Thymus (tissue), 11 donors: ENCODE measurements around the gene NT5DC4. TPM values are rescaled to one million over a fixed set of nuclear protein-coding genes. Genes with fewer than 3 reads are reported as not detected.
A peak's percentile ranks its signal among the peaks of the same experiment; 100 is the strongest.

Experiments
- DNase-seq, 9 donors: peaks; one replicate each; pipeline ENCODE4 v3.0.0-alpha.2; 2013; ENCODE audit warnings: low spot score in 9 of 9, low read depth in 6 of 9, missing footprints in 1 of 9
- H3K27ac ChIP-seq, 2 donors: one replicate each; pipeline ENCODE4 v1.5.1; 2013; ENCODE audit warnings: control low read depth in 1 of 2, low read depth in 1 of 2, low read length in 1 of 2, mild to moderate bottlenecking in 1 of 2, moderate library complexity in 1 of 2
- H3K27me3 ChIP-seq, 2 donors: one replicate each; pipeline ENCODE4 v1.5.1; 2013; ENCODE audit warnings: low read length in 1 of 2; ENCODE audit not compliant: control insufficient read depth in 2 of 2, insufficient read depth in 1 of 2
- H3K36me3 ChIP-seq, 2 donors: one replicate each; pipeline ENCODE4 v1.5.1; 2013; ENCODE audit warnings: low read length in 1 of 2, mild to moderate bottlenecking in 1 of 2, moderate library complexity in 1 of 2; ENCODE audit not compliant: control insufficient read depth in 2 of 2, insufficient read depth in 2 of 2
- H3K4me1 ChIP-seq, 2 donors: one replicate each; pipeline ENCODE4 v1.5.1; 2013; ENCODE audit warnings: low read length in 2 of 2; ENCODE audit not compliant: control insufficient read depth in 2 of 2, insufficient read depth in 2 of 2
- H3K4me3 ChIP-seq, 2 donors: one replicate each; pipeline ENCODE4 v1.5.1; 2013; ENCODE audit warnings: low read length in 2 of 2, control low read depth in 1 of 2, mild to moderate bottlenecking in 1 of 2
- H3K9me3 ChIP-seq, 2 donors: one replicate each; pipeline ENCODE4 v1.5.1; 2013; ENCODE audit warnings: low read length in 1 of 2, mild to moderate bottlenecking in 1 of 2; ENCODE audit not compliant: control insufficient read depth in 2 of 2, insufficient read depth in 1 of 2
- WGBS: extraction: QIAGEN DNeasy Blood & Tissue Kit; methylation state at CpG from one replicate; pipeline ENCODE4 v1.1.7; 2013; 5-methylcytosine and 5-hydroxymethylcytosine counted together
- polyA plus RNA-seq: library from polyadenylated mRNA; stranded (reverse); fragments of 200-250 nt; gene quantifications from one replicate; pipeline ENCODE4 v1.2.3, GENCODE V29; 2013
- total RNA-seq: library from RNA; stranded (reverse); fragments of 120-200 nt; gene quantifications from one replicate; pipeline ENCODE4 v1.2.4, GENCODE V29; 2013
- donor health status: healthy.

The NT5DC4 gene
- total and polyA plus RNA-seq, 2 donors: 0.25 to 0.85 TPM

GRCh38 chr2:112708968-112709367 is 11.9 kb upstream of the NT5DC4 start:
- WGBS: 83% methylated on average over 10 of the region's 10 CpGs
- DNase-seq: no peak
- Histone ChIP-seq H3K9me3 (no peaks in the 10 kb centered on the region), H3K36me3 (no peaks in the 10 kb centered on the region), H3K27ac (peak overlapping the region in 1 of 2 donors; percentile 14), H3K4me3 (no peak overlapping the region), H3K4me1 (peaks cover 12 to 17% of the 10 kb centered on the region in 2 donors), H3K27me3 (peaks cover 0 to 31% of the 10 kb centered on the region in 2 donors)

- DNase-seq: no peak
- H3K4me1 ChIP-seq: peaks cover 12 to 17% of the 10 kb centered on the region in 2 donors
- no peak overlapping the region for H3K4me3 ChIP-seq
- H3K9me3 ChIP-seq: no peaks in the 10 kb centered on the region
- H3K27ac ChIP-seq: no peak overlapping the region
- H3K27me3 ChIP-seq: peaks cover 0 to 31% of the 10 kb centered on the region in 2 donors
- no peaks in the 10 kb centered on the region for H3K36me3 ChIP-seq
- 96% methylated on average over 6 of the region's 6 CpGs for WGBS
These were observed 11.1 kb upstream of the NT5DC4 start for GRCh38 chr2:112709703-112710102.

- Histone ChIP-seq H3K27me3 (peaks cover 0 to 28% of the 10 kb centered on the region in 2 donors), H3K9me3 (no peaks in the 10 kb centered on the region), H3K4me1 (peaks cover 3 to 10% of the 10 kb centered on the region in 2 donors), H3K27ac (no peak overlapping the region), H3K36me3 (no peaks in the 10 kb centered on the region), H3K4me3 (no peak overlapping the region)
- DNase-seq: no peak
- 95% methylated on average over 9 of the region's 9 CpGs for whole genome bisulfite sequencing
These were observed 9.7 kb upstream of the NT5DC4 start for GRCh38 chr2:112710956-112711750.

DNA sequence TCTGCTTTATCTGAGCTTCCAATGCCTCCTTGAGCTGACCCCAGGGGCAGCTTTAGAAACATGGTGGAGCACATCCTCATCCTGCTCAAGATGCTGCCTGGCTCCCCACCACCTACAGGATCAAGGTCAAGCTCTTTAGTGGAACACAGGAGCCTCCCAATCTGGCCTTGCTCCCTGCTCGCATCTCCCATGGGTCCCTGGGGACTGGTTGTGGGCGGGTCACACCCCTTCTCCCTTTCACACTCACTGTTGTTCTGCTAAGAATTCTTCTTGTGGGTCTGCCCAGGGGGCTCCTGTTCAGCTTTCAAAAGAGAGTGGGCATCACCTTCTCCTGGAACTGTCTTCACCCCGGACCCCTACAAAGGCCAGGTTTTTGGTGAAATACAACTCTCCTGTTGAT is 8.4 kb upstream of the NT5DC4 start:
- Histone ChIP-seq H3K36me3 (no peaks in the 10 kb centered on the region), H3K27ac (no peak overlapping the region), H3K4me1 (peaks cover 0 to 1% of the 10 kb centered on the region in 2 donors), H3K4me3 (no peak overlapping the region), H3K27me3 (peaks cover 0 to 24% of the 10 kb centered on the region in 2 donors), H3K9me3 (no peaks in the 10 kb centered on the region)
- no peak for DNase-seq
- WGBS: 94% methylated on average over 3 of the region's 3 CpGs

DNA sequence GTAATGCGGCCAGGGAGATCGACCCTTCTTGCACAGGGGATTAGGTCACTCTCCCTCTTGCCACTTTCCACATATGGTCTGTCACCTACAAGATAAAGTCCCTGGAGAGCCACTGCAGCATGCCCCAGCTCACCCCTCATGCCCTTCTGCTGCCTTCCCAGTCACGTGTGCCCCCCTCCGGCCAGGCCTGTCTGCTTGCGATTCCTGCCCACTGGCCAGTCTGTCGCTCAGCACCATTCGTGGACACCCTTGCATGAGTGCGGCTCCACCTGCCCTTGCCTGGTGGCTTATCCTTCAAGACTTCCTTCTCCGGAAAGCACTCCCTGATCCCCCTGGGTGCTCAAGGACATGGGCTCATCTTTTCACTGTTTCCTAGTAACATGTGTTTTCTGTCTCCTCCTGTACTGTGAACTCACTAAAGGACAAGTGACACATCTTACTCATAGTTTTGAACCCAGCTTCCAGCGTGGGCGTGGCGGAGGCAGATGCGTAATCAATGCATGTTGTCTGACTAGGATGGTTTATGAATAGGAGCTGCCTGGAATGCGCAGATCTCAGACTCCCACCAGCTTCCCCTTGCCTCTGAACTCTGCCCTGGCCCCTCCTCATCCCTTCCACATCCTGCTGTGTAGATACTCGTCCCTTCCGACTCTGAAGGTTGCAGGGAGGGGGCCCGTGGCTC is 7.8 kb upstream of the NT5DC4 start:
- H3K9me3 ChIP-seq: no peaks in the 10 kb centered on the region
- H3K36me3 ChIP-seq: no peaks in the 10 kb centered on the region
- no peak for DNase-seq
- peaks cover 0 to 18% of the 10 kb centered on the region in 2 donors for H3K27me3 ChIP-seq
- H3K4me3 ChIP-seq: no peak overlapping the region
- no peaks in the 10 kb centered on the region for H3K4me1 ChIP-seq
- H3K27ac ChIP-seq: no peak overlapping the region
- WGBS: 86% methylated on average over 17 of the region's 17 CpGs

DNA sequence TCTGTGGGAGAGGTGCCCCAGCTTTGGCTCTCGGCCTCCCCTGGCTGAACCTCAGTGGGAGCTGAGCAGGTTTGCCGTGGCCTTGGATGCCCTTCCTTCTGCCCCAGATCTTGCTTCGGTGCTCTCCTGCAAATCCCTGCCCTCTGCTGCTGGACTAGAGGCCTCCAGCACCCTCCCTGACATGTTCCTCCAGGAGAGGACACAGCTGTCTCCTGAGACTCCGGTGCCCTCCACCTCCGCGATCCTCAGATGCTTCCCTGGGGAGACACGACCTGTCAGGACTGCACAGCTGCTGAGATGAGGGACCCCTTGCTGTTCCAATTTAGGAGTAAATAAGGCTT is 7.3 kb upstream of the NT5DC4 start:
- DNase-seq: no peak
- Histone ChIP-seq H3K9me3 (no peaks in the 10 kb centered on the region), H3K4me1 (no peaks in the 10 kb centered on the region), H3K36me3 (no peaks in the 10 kb centered on the region), H3K27me3 (peaks cover 0 to 18% of the 10 kb centered on the region in 2 donors), H3K27ac (no peak overlapping the region), H3K4me3 (no peak overlapping the region)
- WGBS: 89% methylated on average over 7 of the region's 7 CpGs

DNA sequence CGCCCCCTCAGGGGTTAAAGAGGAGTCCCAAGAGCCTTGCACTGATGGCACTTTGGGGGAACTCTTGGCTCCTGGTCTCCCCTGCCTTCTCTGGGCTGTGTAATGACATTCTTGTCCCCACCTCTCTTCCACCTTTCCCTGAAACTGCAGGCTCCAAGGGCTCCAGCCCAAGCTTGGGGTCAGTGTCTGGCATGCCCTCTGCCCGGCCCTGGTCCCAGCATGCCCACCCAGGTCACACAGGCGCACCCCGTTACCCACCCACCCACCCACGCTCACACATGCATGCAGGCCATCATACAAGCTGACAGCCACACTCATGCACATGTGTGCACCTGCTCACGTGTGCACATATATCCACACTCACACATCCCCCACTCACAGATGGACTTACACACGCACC is 6.9 kb upstream of the NT5DC4 start:
- DNase-seq: no peak
- no peak overlapping the region for H3K4me3 ChIP-seq
- no peaks in the 10 kb centered on the region for H3K4me1 ChIP-seq
- no peaks in the 10 kb centered on the region for H3K9me3 ChIP-seq
- H3K36me3 ChIP-seq: no peaks in the 10 kb centered on the region
- H3K27me3 ChIP-seq: peaks cover 0 to 16% of the 10 kb centered on the region in 2 donors
- H3K27ac ChIP-seq: no peak overlapping the region
- WGBS: 97% methylated on average over 7 of the region's 7 CpGs

- H3K27me3 ChIP-seq: peaks cover 0 to 13% of the 10 kb centered on the region in 2 donors
- 96% methylated on average over 4 of the region's 4 CpGs for WGBS
- no peak overlapping the region for H3K27ac ChIP-seq
- H3K9me3 ChIP-seq: no peaks in the 10 kb centered on the region
- DNase-seq: no peak
- no peaks in the 10 kb centered on the region for H3K4me1 ChIP-seq
- no peak overlapping the region for H3K4me3 ChIP-seq
- H3K36me3 ChIP-seq: no peaks in the 10 kb centered on the region
These were observed 6.5 kb upstream of the NT5DC4 start for GRCh38 chr2:112714331-112714730.

GRCh38 chr2:112714836-112715631 is 5.8 kb upstream of the NT5DC4 start:
- DNase-seq: no peak
- Histone ChIP-seq H3K36me3 (no peaks in the 10 kb centered on the region), H3K4me1 (no peaks in the 10 kb centered on the region), H3K27me3 (peaks cover 0 to 9% of the 10 kb centered on the region in 2 donors), H3K4me3 (no peak overlapping the region), H3K27ac (no peak overlapping the region), H3K9me3 (no peaks in the 10 kb centered on the region)
- 97% methylated on average over 7 of the region's 7 CpGs for WGBS
